Spleen (tissue), 11 donors: Measurements from ENCODE around the gene ETV7. TPM values are rescaled to one million over a fixed set of nuclear protein-coding genes. Genes with fewer than 3 reads are reported as not detected.
A peak's percentile ranks its signal among the peaks of the same experiment; 100 is the strongest.

ENCODE experiments used
- DNase-seq: peaks from one replicate; pipeline ENCODE4 v3.0.0-alpha.2; 2020
- H3K27ac ChIP-seq, 8 donors: fragments of 200-600 bp; sonication (generic) in 7 of 8; 1 replicate in 4 of 8; 2 replicates in 4 of 8; pipeline versions ENCODE4 v1.5.0 to v1.8.0; 2016 to 2021; ENCODE audit warnings: inconsistent platforms in 4 of 8, mild to moderate bottlenecking in 4 of 8, moderate library complexity in 1 of 8
- H3K27me3 ChIP-seq, 7 donors: fragments of 200-600 bp; sonication (generic) in 6 of 7; replicated peaks in 1 of 7; 1 replicate in 4 of 7; 2 replicates in 3 of 7; pipeline versions ENCODE4 v1.5.0 to v1.8.0; 2016 to 2021; ENCODE audit warnings: inconsistent platforms in 3 of 7, mild to moderate bottlenecking in 1 of 7
- H3K36me3 ChIP-seq, 6 donors: fragments of 200-600 bp; sonication (generic) in 5 of 6; 1 replicate in 4 of 6; 2 replicates in 2 of 6; pipeline versions ENCODE4 v1.5.0 to v1.8.0; 2016 to 2021; ENCODE audit warnings: inconsistent platforms in 2 of 6
- H3K4me1 ChIP-seq, 6 donors: fragments of 200-600 bp; sonication (generic) in 5 of 6; 1 replicate in 3 of 6; 2 replicates in 3 of 6; pipeline versions ENCODE4 v1.5.0 to v1.8.0; 2016 to 2021; ENCODE audit warnings: inconsistent platforms in 3 of 6
- H3K4me3 ChIP-seq, 8 donors: fragments of 200-600 bp; sonication (generic) in 7 of 8; 1 replicate in 4 of 8; 2 replicates in 4 of 8; pipeline versions ENCODE4 v1.5.0 to v1.8.0; 2016 to 2021; ENCODE audit warnings: inconsistent platforms in 4 of 8, mild to moderate bottlenecking in 4 of 8, moderate library complexity in 2 of 8
- H3K9me3 ChIP-seq, 8 donors: fragments of 200-600 bp; sonication (generic) in 7 of 8; 1 replicate in 4 of 8; 2 replicates in 4 of 8; pipeline versions ENCODE4 v1.5.0 to v1.8.0; 2016 to 2021; ENCODE audit warnings: inconsistent platforms in 4 of 8
- CTCF ChIP-seq, 11 experiments: fragments of 200-600 bp in 7 of 11; fragments of 450-650 bp in 4 of 11; sonication (generic) in 4 of 11; IDR thresholded peaks in 8 of 11; conservative IDR thresholded peaks in 3 of 11; 1 replicate in 7 of 11; 2 replicates in 4 of 11; pipeline versions ENCODE4 v1.4.0 to v1.8.0; 2016 to 2021; ENCODE audit warnings: antibody characterized with exemption in 11 of 11, inconsistent platforms in 4 of 11, mild to moderate bottlenecking in 1 of 11
- POLR2A ChIP-seq, 3 donors: fragments of 450-650 bp; IDR thresholded peaks; one replicate each; pipeline ENCODE4 v1.5.1; 2017; ENCODE audit warnings: antibody characterized with exemption in 3 of 3, mild to moderate bottlenecking in 1 of 3
- POLR2AphosphoS5 ChIP-seq, 3 donors: sonication (generic); formaldehyde crosslinking; IDR thresholded peaks; one replicate each; pipeline ENCODE4 v1.5.1; 2017; ENCODE audit warnings: antibody characterized with exemption in 3 of 3
- WGBS, 5 donors: extraction: QIAGEN DNeasy Blood & Tissue Kit in 3 of 5; methylation state at CpG; one replicate each; pipeline versions ENCODE4 v1.1.5 to v1.1.7; 2013 to 2018; 5-methylcytosine and 5-hydroxymethylcytosine counted together
- intact Hi-C: fragments of 100-400 bp; cut with DNase I; formaldehyde crosslinking; loops from one replicate; pipeline ENCODE4 v1.15.0; 2023; ENCODE audit warnings: low total_unique reads
- polyA plus RNA-seq, 3 donors: library from polyadenylated mRNA; stranded (reverse); fragments of 200-250 nt; gene quantifications; one replicate each; pipeline ENCODE4 v1.2.1, GENCODE V29; 2013
- total RNA-seq, 7 donors: library from RNA; depleted of rRNA in 3 of 7; stranded (reverse); fragments of >200 nt in 3 of 7; fragmentation: NEBNext Ultra II Directional in 4 of 7; extraction: Animal tissue kit (Norgen Biotek cat#: 25700) in 4 of 7; gene quantifications; one replicate each; pipeline versions ENCODE4 v1.1.0 to v1.2.1, GENCODE V29; 2016 to 2021
- donor health status: healthy with polysubstance abuse.
- donor health status: DM: no; HTN: no; CAD: no; lungs with moderate emphysema.
- donor health status: DM: no; HTN: no; CAD: no.
- donor health status: Bipolar disorder and iron deficiency.
- donor health status: healthy.
- donor health status: DM: no; HTN: no; CAD: no.
- donor health status: DM: yes; HTN: yes; CAD: no.

Gene ETV7
- total and polyA plus RNA-seq, 10 donors = 0.51 to 4.5 (median 2.0) TPM

DNA sequence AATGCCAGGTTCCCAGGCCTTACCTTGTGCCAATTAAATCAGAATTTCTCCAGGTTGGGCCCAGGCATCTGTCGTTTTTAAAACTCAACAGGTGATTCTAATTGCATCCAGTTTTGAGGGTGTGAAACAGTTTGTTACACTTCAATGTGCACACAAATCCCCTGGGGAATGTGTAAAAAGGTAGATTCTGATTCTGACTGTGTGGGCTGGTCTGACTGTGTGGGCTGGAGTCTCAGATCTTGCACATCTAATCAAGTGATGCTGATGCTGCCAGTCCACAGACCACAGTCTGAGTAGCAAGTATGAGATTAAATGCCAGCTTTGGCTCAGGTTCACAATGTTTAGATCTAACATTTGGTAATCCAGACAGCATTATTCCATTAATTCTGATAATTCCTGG is 12.5 kb upstream of the ETV7 start:
- Histone ChIP-seq H3K27me3 (no peaks in the 10 kb centered on the region), H3K4me3 (no peak overlapping the region), H3K4me1 (no peaks in the 10 kb centered on the region), H3K36me3 (no peaks in the 10 kb centered on the region), H3K27ac (no peak overlapping the region), H3K9me3 (no peaks in the 10 kb centered on the region)
- DNase-seq = no peak
- TF ChIP-seq CTCF (IDR thresholded peaks at IDR 0.05 in 8 of 11, conservative IDR thresholded peaks at IDR 0.05 in 3 of 11) (no peak), POLR2AphosphoS5 (IDR thresholded peaks at IDR 0.05) (no peak), POLR2A (IDR thresholded peaks at IDR 0.05) (no peak)
- intact Hi-C loops = no loop called here
- WGBS, 5 donors = 55 to 79% (median 70%) methylated on average over 1 of the region's 1 CpG

- WGBS, 5 donors = 88 to 96% (median 90%) methylated on average over 5 of the region's 5 CpGs
- no peak for TF ChIP-seq POLR2A (IDR thresholded peaks at IDR 0.05)
- no peak for TF ChIP-seq CTCF (IDR thresholded peaks at IDR 0.05 in 8 of 11, conservative IDR thresholded peaks at IDR 0.05 in 3 of 11)
- no peak for TF ChIP-seq POLR2AphosphoS5 (IDR thresholded peaks at IDR 0.05)
- no peak for DNase-seq
- peaks cover 0 to 17% (median 6%) of the 10 kb centered on the region in 7 donors for H3K27me3 ChIP-seq
- intact Hi-C loops = no loop called here
- no peaks in the 10 kb centered on the region for H3K9me3 ChIP-seq
- H3K27ac ChIP-seq = no peak overlapping the region
- no peak overlapping the region for H3K4me3 ChIP-seq
- no peaks in the 10 kb centered on the region for H3K36me3 ChIP-seq
- peaks cover 0 to 12% (median 8%) of the 10 kb centered on the region in 6 donors for H3K4me1 ChIP-seq
Observed at GRCh38 chr6:36392621-36393020, 5.2 kb upstream of the ETV7 start.

GRCh38 chr6:36389353-36389752 is 1.9 kb upstream of the ETV7 start:
- no peaks in the 10 kb centered on the region for H3K36me3 ChIP-seq
- no peak overlapping the region for H3K27ac ChIP-seq
- no peak for DNase-seq
- peaks cover 4 to 30% (median 25%) of the 10 kb centered on the region in 6 donors for H3K4me1 ChIP-seq
- no peak overlapping the region for H3K4me3 ChIP-seq
- H3K27me3 ChIP-seq = peaks cover 0 to 33% (median 6%) of the 10 kb centered on the region in 7 donors
- H3K9me3 ChIP-seq = no peaks in the 10 kb centered on the region
- intact Hi-C loops = no loop called here
- no peak for TF ChIP-seq CTCF (IDR thresholded peaks at IDR 0.05 in 8 of 11, conservative IDR thresholded peaks at IDR 0.05 in 3 of 11)
- TF ChIP-seq POLR2A (IDR thresholded peaks at IDR 0.05) = no peak
- no peak for TF ChIP-seq POLR2AphosphoS5 (IDR thresholded peaks at IDR 0.05)

- Histone ChIP-seq H3K27me3 (peaks cover 0 to 33% (median 6%) of the 10 kb centered on the region in 7 donors), H3K36me3 (peaks cover 0 to 6% (median 0%) of the 10 kb centered on the region in 6 donors), H3K27ac (peak overlapping the region; percentile 35 to 83 (median 66)), H3K4me3 (peak overlapping the region; percentile 55 to 87 (median 66)), H3K4me1 (peaks cover 4 to 30% (median 25%) of the 10 kb centered on the region in 6 donors), H3K9me3 (no peaks in the 10 kb centered on the region)
- TF ChIP-seq POLR2A (IDR thresholded peaks at IDR 0.05) = no peak
- TF ChIP-seq POLR2AphosphoS5 (IDR thresholded peaks at IDR 0.05) = no peak
- no peak for TF ChIP-seq CTCF (IDR thresholded peaks at IDR 0.05 in 8 of 11, conservative IDR thresholded peaks at IDR 0.05 in 3 of 11)
- DNase-seq = no peak
- intact Hi-C loops = no loop called here
- 1 to 4% (median 2%) methylated on average over 33 of the region's 33 CpGs for WGBS, 5 donors
Observed at GRCh38 chr6:36386495-36387439, 702 bp downstream of the ETV7 start.
